Cardiac fibroblast (primary cell): ENCODE data around the gene NATD1.

Source experiments
- DNase-seq, 2 donors: peaks; one replicate each; pipeline versions ENCODE4 v3.0.0 to v3.0.0-alpha.2; 2010; ENCODE audit warnings: low read depth in 2 of 2
- H3K4me3 ChIP-seq, 2 donors: replicated peaks in 1 of 2; 1 replicate in 1 of 2; 2 replicates in 1 of 2; pipeline ENCODE4 v1.5.1; 2011; ENCODE audit warnings: low read depth in 2 of 2, low read length in 2 of 2, mild to moderate bottlenecking in 2 of 2, moderate library complexity in 1 of 2
- CTCF ChIP-seq: IDR thresholded peaks from one replicate; pipeline ENCODE4 v1.5.1; 2011; ENCODE audit warnings: low read depth, mild to moderate bottlenecking, low read length, inconsistent platforms

The NATD1 gene

GRCh38 chr17:21289175-21289901 is 36.1 kb upstream of the NATD1 start:
- no peak for DNase-seq
- no peak overlapping the region for H3K4me3 ChIP-seq
- no peak for TF ChIP-seq CTCF

GRCh38 chr17:21288571-21289017 is 35.4 kb upstream of the NATD1 start:
- no peak for TF ChIP-seq CTCF
- no peak overlapping the region for H3K4me3 ChIP-seq
- no peak for DNase-seq

GRCh38 chr17:21287703-21288449 is 34.7 kb upstream of the NATD1 start:
- TF ChIP-seq CTCF, result no peak
- peak; percentile 97 to 98 for DNase-seq
- H3K4me3 ChIP-seq, result peak overlapping the region; percentile 21 to 84

GRCh38 chr17:21286909-21287702 is 33.9 kb upstream of the NATD1 start:
- no peak for DNase-seq
- peak overlapping the region; percentile 84 to 87 for H3K4me3 ChIP-seq
- TF ChIP-seq CTCF, result no peak

GRCh38 chr17:21286066-21286770 is 33.0 kb upstream of the NATD1 start:
- peak; percentile 99 for DNase-seq
- peak overlapping the region; percentile 84 to 87 for H3K4me3 ChIP-seq
- no peak for TF ChIP-seq CTCF
